K562 (cell line): ENCODE results near the gene SYNRG. TPM values are rescaled to one million over a fixed set of nuclear protein-coding genes. Genes with fewer than 3 reads are reported as not detected.
A peak's percentile ranks its signal among the peaks of the same experiment; 100 is the strongest.

Experiments
- C11orf30 ChIP-seq: fragments of 450-650 bp; IDR thresholded peaks from 2 replicates; pipeline ENCODE4 v1.6.1; 2016; ENCODE audit warnings: low read depth, mild to moderate bottlenecking
- CBX8 ChIP-seq: fragments of 200-600 bp; sonication (generic); IDR thresholded peaks from 2 replicates; pipeline ENCODE4 v1.6.1; 2012; ENCODE audit warnings: borderline replicate concordance, mixed run types, low read depth, mild to moderate bottlenecking, moderate library complexity, mixed read lengths, low read length, control low read depth, inconsistent platforms; ENCODE audit not compliant: poor library complexity, severe bottlenecking; ENCODE audit errors: extremely low read depth
- ETV1 ChIP-seq: fragments of 450-650 bp; conservative IDR thresholded peaks from 2 replicates; pipeline ENCODE4 v1.6.1; 2016; ENCODE audit warnings: missing genetic modification characterization, control low read depth, low read depth, missing compliant biosample characterization
- EWSR1 ChIP-seq: fragments of 450-650 bp; IDR thresholded peaks from 2 replicates; pipeline ENCODE4 v1.6.1; 2018; ENCODE audit warnings: borderline replicate concordance, mild to moderate bottlenecking, low read depth, moderate library complexity; ENCODE audit not compliant: partially characterized antibody
- GATAD2B ChIP-seq: fragments of 450-650 bp; IDR thresholded peaks from 2 replicates; pipeline ENCODE4 v1.6.1; 2017; ENCODE audit warnings: mild to moderate bottlenecking, borderline replicate concordance
- GTF2A2 ChIP-seq: IDR thresholded peaks from 2 replicates; pipeline ENCODE4 v1.6.1; 2016; ENCODE audit warnings: mild to moderate bottlenecking, missing genetic modification characterization, missing compliant biosample characterization
- HDAC1 ChIP-seq, 2 experiments: fragments of 450-650 bp; IDR thresholded peaks; 2 replicates each; pipeline ENCODE4 v1.6.1; 2016 to 2017; ENCODE audit warnings: inconsistent platforms in 1 of 2, mild to moderate bottlenecking in 1 of 2, moderate library complexity in 1 of 2
- MTA3 ChIP-seq: fragments of 450-650 bp; formaldehyde crosslinking; IDR thresholded peaks from 2 replicates; pipeline ENCODE4 v1.6.1; 2017; ENCODE audit warnings: mild to moderate bottlenecking, borderline replicate concordance
- NFRKB ChIP-seq: fragments of 450-650 bp; IDR thresholded peaks from 2 replicates; pipeline ENCODE4 v1.6.1; 2016; ENCODE audit warnings: low read depth
- NR1H2 ChIP-seq: sonication (generic); formaldehyde crosslinking; IDR thresholded peaks from 2 replicates; pipeline ENCODE4 v1.4.0; 2020; ENCODE audit warnings: mild to moderate bottlenecking, missing genetic modification reagents
- PML ChIP-seq: IDR thresholded peaks from 2 replicates; pipeline ENCODE4 v1.6.1; 2012; ENCODE audit warnings: low read length, inconsistent platforms
- POLR2H ChIP-seq: IDR thresholded peaks from 2 replicates; pipeline ENCODE4 v1.6.1; 2016; ENCODE audit warnings: missing genetic modification characterization, low read depth, mild to moderate bottlenecking, control low read depth, missing compliant biosample characterization, moderate library complexity
- RCOR1 ChIP-seq, 2 experiments: IDR thresholded peaks; 2 replicates each; pipeline ENCODE4 v1.6.1; 2012; ENCODE audit warnings: low read depth in 2 of 2, low read length in 2 of 2, borderline replicate concordance in 1 of 2, improper control_type of control experiment in 1 of 2
- SMARCA4 ChIP-seq: fragments of 450-650 bp; IDR thresholded peaks from 2 replicates; pipeline ENCODE4 v1.6.1; 2016
- SMARCB1 ChIP-seq: IDR thresholded peaks from 2 replicates; pipeline ENCODE4 v1.6.1; 2011; ENCODE audit warnings: improper control_type of control experiment, low read depth; ENCODE audit not compliant: insufficient read length
- TBP ChIP-seq: optimal IDR thresholded peaks from 2 replicates; pipeline ENCODE3; 2011; ENCODE audit warnings: low read depth, low read length, improper control_type of control experiment
- TRIM24 ChIP-seq, 2 experiments: fragments of 450-650 bp; IDR thresholded peaks; 2 replicates each; pipeline ENCODE4 v1.6.1; 2016
- ZKSCAN1 ChIP-seq: fragments of 150-350 bp; IDR thresholded peaks from 2 replicates; pipeline ENCODE4 v1.6.1; 2016; ENCODE audit warnings: low read depth, low read length
- ZNF146 ChIP-seq: IDR thresholded peaks from one replicate; pipeline ENCODE4 v1.6.1; 2018; ENCODE audit warnings: missing compliant biosample characterization; ENCODE audit not compliant: unreplicated experiment
- ZNF212 ChIP-seq: fragments of 450-650 bp; formaldehyde crosslinking; IDR thresholded peaks from 2 replicates; pipeline ENCODE4 v1.4.0; 2020; ENCODE audit warnings: mild to moderate bottlenecking
- ZNF23 ChIP-seq: fragments of 250-450 bp; sonication (Bioruptor Pico); IDR thresholded peaks from 2 replicates; pipeline ENCODE4 v1.4.0; 2020; ENCODE audit warnings: mild to moderate bottlenecking
- ZNF695 ChIP-seq: fragments of 450-650 bp; formaldehyde crosslinking; IDR thresholded peaks from 2 replicates; pipeline ENCODE4 v1.4.0; 2020; ENCODE audit warnings: mild to moderate bottlenecking, moderate library complexity
- ZNF785 ChIP-seq: fragments of 250-450 bp; sonication (Bioruptor Pico); IDR thresholded peaks from 2 replicates; pipeline ENCODE4 v1.4.0; 2020; ENCODE audit warnings: mild to moderate bottlenecking
- polyA plus RNA-seq, 8 experiments: library from polyadenylated mRNA; depleted of rRNA in 4 of 8; stranded (reverse) in 5 of 8; unstranded in 3 of 8; fragments of >200 nt; fragmentation: Nextera tagmentation in 2 of 8; fragmentation: Illumina TruSeq in 1 of 8; extraction: Ambion mirVana in 2 of 8; extraction: Trizol in 1 of 8; gene quantifications; 2 replicates each; pipeline versions ENCODE4 v1.2.1 to v1.2.3, GENCODE V29; 2011 to 2014; ENCODE audit warnings: inconsistent platforms in 1 of 8, missing spikeins in 1 of 8
- total RNA-seq, 7 experiments: library from RNA; depleted of rRNA in 6 of 7; stranded (reverse); fragments of >200 nt in 6 of 7; fragmentation: Illumina TruSeq in 2 of 7; extraction: Trizol in 2 of 7; gene quantifications; 2 replicates each; pipeline versions ENCODE4 v1.2.1 to v1.2.3, GENCODE V29; 2011 to 2021; ENCODE audit warnings: low replicate concordance in 1 of 7
- TF ChIP-seq, protein P1 (sequence below): fragments of 250-450 bp; sonication (Bioruptor Pico); IDR thresholded peaks from 2 replicates; pipeline ENCODE4 v1.9.0; 2021; ENCODE audit warnings: mild to moderate bottlenecking
- TF ChIP-seq, protein P2 (sequence below): fragments of 200-400 bp; formaldehyde crosslinking; IDR thresholded peaks from 2 replicates; pipeline ENCODE4 v1.6.1; 2017; ENCODE audit warnings: mild to moderate bottlenecking, low read depth, low read length, moderate library complexity
- TF ChIP-seq, protein P3 (sequence below), 2 experiments: fragments of 450-650 bp; conservative IDR thresholded peaks; 2 replicates each; pipeline ENCODE4 v1.6.1; 2017; ENCODE audit warnings: mild to moderate bottlenecking in 2 of 2, moderate library complexity in 2 of 2

SYNRG gene
- total and polyA plus RNA-seq, 9 of the 15 experiments (the other 6 are each of a cell fraction or from before 2014, with no cell fraction given), result 2.9 to 28.2 (median 15.1) TPM

DNA sequence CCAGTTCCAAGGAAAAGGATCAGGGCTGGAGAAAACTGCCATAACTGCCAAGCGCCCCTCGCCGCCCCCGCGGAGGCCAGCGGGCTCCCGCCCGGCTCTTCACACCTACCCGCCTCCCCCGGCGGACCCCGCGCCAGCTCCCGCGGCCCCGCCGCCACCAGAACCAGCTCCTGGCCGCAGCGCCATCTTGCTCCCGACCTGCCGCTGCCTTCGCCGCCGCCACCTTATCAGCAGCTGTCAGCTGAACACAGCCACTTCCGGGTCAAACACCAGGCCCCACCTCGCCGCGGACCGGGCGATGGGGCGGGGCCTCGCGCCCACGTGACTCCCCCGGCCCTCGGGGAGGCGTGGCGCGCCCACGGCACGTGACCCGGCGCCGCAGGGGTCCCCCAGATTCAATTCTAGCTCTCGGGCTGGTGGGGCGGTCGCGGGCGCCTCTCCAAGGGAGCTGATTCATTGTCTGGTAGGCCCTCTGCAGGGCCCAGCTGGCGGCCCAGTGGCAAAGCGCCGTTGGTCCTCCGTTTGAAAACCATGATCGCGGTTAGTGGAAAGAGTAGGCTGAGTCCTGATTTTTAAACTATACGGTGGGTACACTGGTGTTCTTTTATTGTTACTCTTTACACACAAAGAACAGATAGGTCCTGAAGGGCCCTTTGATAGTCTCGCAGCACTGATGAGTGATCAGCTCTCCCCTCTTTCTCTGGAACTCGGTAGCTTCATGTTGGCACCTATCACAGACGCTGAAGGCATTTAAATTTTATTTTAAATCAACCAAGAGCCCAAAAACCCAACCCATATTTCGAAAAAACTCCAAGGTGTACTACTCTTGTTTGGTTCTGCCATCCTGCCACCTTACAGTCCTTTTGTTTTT, at the start of gene SYNRG (continued):
- TF ChIP-seq ZNF785 (no peak), ETV1 (tag) (peak; percentile 54; the same call in 1 of the 2 replicates), ZNF212 (CRISPR knock-in tag) (no peak), RCOR1 (IDR thresholded peaks at IDR 0.05; ENCODE audit: borderline replicate concordance in 1 of 2, low read depth in 2 of 2, low read length in 2 of 2) (peak; percentile 40 to 81; a peak in 3 of 4 replicates), NR1H2 (no peak), ZNF146 (CRISPR knock-in tag) (no peak), ZKSCAN1 (peak; percentile 14; the same call in 1 of the 2 replicates), NFRKB (peak; percentile 83; the same call in 1 of the 2 replicates), PML (peak; percentile 60), MTA3 (peak; percentile 84; the same call in 1 of the 2 replicates), SMARCB1 (no peak), GATAD2B (no peak; the same call in 1 of the 2 replicates), C11orf30 (peak; percentile 66), GTF2A2 (tag) (no peak), ZNF23 (CRISPR knock-in tag) (no peak), TRIM24 (IDR thresholded peaks at IDR 0.05) (no peak), CBX8 (no peak), TBP (peak; percentile 94), HDAC1 (IDR thresholded peaks at IDR 0.05) (peak in 1 of 2 experiments; percentile 72; a peak in 1 of 4 replicates), ZNF695 (CRISPR knock-in tag) (no peak), POLR2H (peak; percentile 90), EWSR1 (no peak), SMARCA4 (peak; percentile 39; the same call in 1 of the 2 replicates)
- TF ChIP-seq, protein P1, sequence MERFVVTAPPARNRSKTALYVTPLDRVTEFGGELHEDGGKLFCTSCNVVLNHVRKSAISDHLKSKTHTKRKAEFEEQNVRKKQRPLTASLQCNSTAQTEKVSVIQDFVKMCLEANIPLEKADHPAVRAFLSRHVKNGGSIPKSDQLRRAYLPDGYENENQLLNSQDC (CRISPR knock-in tag), result peak; percentile 67; the same call in 1 of the 2 replicates
- TF ChIP-seq, protein P2, sequence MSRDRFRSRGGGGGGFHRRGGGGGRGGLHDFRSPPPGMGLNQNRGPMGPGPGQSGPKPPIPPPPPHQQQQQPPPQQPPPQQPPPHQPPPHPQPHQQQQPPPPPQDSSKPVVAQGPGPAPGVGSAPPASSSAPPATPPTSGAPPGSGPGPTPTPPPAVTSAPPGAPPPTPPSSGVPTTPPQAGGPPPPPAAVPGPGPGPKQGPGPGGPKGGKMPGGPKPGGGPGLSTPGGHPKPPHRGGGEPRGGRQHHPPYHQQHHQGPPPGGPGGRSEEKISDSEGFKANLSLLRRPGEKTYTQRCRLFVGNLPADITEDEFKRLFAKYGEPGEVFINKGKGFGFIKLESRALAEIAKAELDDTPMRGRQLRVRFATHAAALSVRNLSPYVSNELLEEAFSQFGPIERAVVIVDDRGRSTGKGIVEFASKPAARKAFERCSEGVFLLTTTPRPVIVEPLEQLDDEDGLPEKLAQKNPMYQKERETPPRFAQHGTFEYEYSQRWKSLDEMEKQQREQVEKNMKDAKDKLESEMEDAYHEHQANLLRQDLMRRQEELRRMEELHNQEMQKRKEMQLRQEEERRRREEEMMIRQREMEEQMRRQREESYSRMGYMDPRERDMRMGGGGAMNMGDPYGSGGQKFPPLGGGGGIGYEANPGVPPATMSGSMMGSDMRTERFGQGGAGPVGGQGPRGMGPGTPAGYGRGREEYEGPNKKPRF, result no peak
- TF ChIP-seq, protein P3, sequence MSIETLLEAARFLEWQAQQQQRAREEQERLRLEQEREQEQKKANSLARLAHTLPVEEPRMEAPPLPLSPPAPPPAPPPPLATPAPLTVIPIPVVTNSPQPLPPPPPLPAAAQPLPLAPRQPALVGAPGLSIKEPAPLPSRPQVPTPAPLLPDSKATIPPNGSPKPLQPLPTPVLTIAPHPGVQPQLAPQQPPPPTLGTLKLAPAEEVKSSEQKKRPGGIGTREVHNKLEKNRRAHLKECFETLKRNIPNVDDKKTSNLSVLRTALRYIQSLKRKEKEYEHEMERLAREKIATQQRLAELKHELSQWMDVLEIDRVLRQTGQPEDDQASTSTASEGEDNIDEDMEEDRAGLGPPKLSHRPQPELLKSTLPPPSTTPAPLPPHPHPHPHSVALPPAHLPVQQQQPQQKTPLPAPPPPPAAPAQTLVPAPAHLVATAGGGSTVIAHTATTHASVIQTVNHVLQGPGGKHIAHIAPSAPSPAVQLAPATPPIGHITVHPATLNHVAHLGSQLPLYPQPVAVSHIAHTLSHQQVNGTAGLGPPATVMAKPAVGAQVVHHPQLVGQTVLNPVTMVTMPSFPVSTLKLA (conservative IDR thresholded peaks at IDR 0.05), result peak; percentile 91 to 96
